Measurements from ENCODE around the gene AP3M1.

DNA sequence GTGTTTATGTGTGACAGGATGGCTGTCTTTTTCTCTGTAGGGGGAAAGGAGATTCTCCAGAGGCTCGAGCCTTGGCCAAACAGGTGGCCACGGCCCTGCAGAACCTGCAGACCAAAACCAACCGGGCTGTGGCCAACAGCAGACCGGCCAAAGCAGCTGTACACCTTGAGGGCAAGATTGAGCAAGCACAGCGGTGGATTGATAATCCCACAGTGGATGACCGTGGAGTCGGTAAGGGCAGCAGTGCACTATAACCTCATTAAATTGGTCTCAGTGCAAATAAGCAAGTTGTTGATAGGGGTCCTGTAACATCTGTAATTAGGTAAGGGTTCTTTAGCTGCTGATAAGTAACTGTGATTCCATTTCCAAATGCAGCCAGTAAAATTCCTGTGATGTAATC, 56.4 kb downstream of the AP3M1 start:
- TF ChIP-seq, protein P1, sequence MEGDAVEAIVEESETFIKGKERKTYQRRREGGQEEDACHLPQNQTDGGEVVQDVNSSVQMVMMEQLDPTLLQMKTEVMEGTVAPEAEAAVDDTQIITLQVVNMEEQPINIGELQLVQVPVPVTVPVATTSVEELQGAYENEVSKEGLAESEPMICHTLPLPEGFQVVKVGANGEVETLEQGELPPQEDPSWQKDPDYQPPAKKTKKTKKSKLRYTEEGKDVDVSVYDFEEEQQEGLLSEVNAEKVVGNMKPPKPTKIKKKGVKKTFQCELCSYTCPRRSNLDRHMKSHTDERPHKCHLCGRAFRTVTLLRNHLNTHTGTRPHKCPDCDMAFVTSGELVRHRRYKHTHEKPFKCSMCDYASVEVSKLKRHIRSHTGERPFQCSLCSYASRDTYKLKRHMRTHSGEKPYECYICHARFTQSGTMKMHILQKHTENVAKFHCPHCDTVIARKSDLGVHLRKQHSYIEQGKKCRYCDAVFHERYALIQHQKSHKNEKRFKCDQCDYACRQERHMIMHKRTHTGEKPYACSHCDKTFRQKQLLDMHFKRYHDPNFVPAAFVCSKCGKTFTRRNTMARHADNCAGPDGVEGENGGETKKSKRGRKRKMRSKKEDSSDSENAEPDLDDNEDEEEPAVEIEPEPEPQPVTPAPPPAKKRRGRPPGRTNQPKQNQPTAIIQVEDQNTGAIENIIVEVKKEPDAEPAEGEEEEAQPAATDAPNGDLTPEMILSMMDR (IDR thresholded peaks at IDR 0.05; ENCODE audit: low read depth, low read length, poor library complexity, severe bottlenecking): no peak
- no peak for TF ChIP-seq EZH2phosphoT487 (IDR thresholded peaks at IDR 0.05; ENCODE audit: borderline replicate concordance, low read length)
